Measurements from ENCODE around the gene NDC80.

Gene NDC80

DNA sequence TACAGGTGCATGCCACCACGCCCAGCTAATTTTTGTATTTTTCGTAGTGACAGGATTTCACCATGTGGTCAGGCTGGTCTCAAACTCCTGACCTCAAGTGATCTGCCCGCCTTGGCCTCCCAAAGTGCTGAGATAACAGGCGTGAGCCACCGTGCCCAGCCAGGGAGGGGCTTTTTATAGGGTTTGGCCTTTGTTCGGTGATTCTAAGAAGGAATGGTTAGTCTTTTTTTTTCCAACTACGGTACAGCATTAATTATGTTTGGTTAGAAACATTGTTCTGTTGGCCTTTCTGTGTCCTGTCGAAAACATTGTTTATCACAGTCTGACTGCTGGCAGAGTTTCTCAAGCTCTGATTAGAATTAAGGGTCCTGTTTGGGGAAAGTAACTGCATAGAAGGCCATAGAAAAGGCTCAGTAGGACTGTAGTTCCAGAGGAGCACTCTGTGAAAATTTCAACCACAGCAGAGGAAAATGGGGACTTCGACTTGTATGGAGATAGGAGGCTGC, 64.8 kb downstream of the NDC80 start:
- no peak for DNase-seq (ENCODE audit: low read depth, low spot score)
- no peak overlapping the region for H3K4me3 ChIP-seq (ENCODE audit: low read depth, low read length)
- TF ChIP-seq, protein P1, sequence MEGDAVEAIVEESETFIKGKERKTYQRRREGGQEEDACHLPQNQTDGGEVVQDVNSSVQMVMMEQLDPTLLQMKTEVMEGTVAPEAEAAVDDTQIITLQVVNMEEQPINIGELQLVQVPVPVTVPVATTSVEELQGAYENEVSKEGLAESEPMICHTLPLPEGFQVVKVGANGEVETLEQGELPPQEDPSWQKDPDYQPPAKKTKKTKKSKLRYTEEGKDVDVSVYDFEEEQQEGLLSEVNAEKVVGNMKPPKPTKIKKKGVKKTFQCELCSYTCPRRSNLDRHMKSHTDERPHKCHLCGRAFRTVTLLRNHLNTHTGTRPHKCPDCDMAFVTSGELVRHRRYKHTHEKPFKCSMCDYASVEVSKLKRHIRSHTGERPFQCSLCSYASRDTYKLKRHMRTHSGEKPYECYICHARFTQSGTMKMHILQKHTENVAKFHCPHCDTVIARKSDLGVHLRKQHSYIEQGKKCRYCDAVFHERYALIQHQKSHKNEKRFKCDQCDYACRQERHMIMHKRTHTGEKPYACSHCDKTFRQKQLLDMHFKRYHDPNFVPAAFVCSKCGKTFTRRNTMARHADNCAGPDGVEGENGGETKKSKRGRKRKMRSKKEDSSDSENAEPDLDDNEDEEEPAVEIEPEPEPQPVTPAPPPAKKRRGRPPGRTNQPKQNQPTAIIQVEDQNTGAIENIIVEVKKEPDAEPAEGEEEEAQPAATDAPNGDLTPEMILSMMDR (IDR thresholded peaks at IDR 0.05; ENCODE audit: insufficient read depth, low read length, missing control alignments) = no peak
- ChIA-PET POLR2A (no interaction called here), CTCF (interaction anchor here (2.4 kb wide), 1 partner anchor 9 kb away, joined by 9 read pairs; no protein-coding TSS in a partner anchor)

DNA sequence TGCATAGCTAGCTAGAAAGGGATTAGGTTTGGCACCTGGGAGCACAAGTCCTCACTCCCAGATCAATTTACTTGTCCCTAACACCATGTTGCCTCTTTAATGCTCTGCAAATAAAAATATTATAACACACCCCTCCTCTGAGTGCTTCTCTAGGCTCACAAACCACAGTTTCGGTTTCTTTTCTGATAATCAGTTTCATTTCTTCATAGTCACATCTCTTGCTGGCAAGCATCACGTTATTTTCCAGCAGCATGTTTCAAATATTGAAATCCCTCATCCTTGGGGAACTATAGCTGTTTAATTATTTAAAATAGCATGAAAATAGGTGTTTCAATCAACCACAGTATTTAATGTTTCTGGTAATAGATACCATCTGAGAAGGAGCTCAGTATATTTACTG, 70.3 kb downstream of the NDC80 start:
- TF ChIP-seq, protein P1 (IDR thresholded peaks at IDR 0.05; ENCODE audit: insufficient read depth, low read length, missing control alignments) = no peak
- ChIA-PET POLR2A (no interaction called here), CTCF (interaction anchor here (1.8 kb wide), 1 partner anchor 15 kb away, joined by 5 read pairs; no protein-coding TSS in a partner anchor)
- DNase-seq (ENCODE audit: low read depth, low spot score) = no peak
- no peak overlapping the region for H3K4me3 ChIP-seq (ENCODE audit: low read depth, low read length)

DNA sequence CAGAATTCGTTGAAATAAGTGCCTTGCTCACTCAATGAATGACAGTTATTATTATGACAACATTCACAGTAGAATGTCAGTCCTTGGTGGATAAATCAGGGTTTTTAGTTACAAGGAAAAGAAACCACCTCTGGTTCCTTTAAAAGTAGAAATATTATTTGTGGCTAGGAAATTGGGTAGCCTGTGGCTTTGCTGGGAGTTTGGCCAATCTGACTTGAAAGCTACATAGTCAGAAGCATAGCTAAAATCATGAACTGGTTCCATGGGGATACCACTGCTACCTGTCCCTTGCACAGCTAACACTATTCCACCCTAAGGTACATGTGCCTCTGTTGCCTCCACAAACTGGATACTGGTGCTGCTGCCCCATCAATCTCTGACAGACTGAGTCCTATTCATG, 71.4 kb downstream of the NDC80 start:
- ChIA-PET POLR2A (no interaction called here), CTCF (no interaction called here)
- H3K4me3 ChIP-seq (ENCODE audit: low read depth, low read length) = no peak overlapping the region
- DNase-seq (ENCODE audit: low read depth, low spot score) = no peak
- TF ChIP-seq, protein P1 (IDR thresholded peaks at IDR 0.05; ENCODE audit: insufficient read depth, low read length, missing control alignments) = no peak

DNA sequence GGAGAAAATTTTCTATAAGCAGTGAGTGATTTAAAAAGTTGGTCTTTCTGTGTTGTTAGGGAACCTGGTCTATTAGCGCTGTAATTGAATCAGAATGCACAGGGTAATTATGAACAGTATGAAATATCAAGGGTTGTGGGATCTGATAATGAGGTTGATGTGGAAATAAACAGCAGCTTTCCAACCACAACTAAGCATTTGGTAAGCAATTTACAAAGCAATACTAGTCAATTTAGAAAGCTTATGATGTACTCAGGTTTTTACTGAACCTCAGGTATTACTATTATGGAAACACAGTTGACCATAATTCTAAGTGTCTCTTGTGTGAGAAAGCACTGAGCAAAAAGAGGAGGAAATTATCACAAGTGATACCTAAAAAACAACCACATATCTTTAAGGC, 73.2 kb downstream of the NDC80 start:
- TF ChIP-seq, protein P1 (IDR thresholded peaks at IDR 0.05; ENCODE audit: insufficient read depth, low read length, missing control alignments) = no peak
- H3K4me3 ChIP-seq (ENCODE audit: low read depth, low read length) = no peak overlapping the region
- DNase-seq (ENCODE audit: low read depth, low spot score) = no peak
- CTCF ChIA-PET = no interaction called here
- POLR2A ChIA-PET = no interaction called here

DNA sequence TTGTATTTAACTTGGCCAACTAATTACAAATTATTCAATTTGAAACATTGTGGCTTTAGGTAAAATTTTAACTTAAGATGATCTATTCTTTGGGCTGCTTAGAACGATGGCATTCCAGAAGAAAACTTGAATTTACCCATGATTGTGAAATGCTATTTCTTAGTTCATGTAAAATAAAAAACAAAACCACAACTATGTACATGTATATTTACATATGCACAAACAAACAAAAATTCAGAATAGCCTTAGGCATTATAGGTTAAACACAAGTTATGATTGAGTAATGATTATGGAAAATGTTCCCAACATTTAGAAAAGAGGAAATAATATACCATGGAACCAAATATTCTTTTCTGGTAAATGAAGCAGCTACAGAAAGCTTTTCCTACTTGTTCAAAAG, 80.6 kb downstream of the NDC80 start:
- ChIA-PET CTCF (no interaction called here), POLR2A (no interaction called here)
- no peak for DNase-seq (ENCODE audit: low read depth, low spot score)
- no peak overlapping the region for H3K4me3 ChIP-seq (ENCODE audit: low read depth, low read length)
- TF ChIP-seq, protein P1 (IDR thresholded peaks at IDR 0.05; ENCODE audit: insufficient read depth, low read length, missing control alignments) = no peak

DNA sequence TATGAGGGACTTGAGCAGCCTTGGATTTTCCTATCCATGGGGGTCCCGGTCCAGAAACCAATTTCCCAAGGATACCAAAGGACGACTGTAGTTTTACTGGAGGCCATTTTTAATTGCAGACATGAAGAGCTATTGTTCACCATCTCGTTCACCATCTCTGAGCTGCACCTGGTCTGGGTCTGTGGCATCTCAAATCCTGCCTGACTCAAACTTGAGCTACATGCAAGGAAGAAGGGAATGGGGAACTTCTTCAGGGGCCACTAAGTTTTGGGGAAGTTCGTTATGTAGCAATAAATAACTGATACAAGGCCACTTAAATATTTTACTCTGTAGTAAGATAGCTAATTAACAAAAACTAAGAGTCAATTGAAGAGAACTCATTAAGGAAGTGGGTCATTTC, 82.1 kb downstream of the NDC80 start:
- no peak for DNase-seq (ENCODE audit: low read depth, low spot score)
- H3K4me3 ChIP-seq (ENCODE audit: low read depth, low read length) = no peak overlapping the region
- CTCF ChIA-PET = no interaction called here
- TF ChIP-seq, protein P1 (IDR thresholded peaks at IDR 0.05; ENCODE audit: insufficient read depth, low read length, missing control alignments) = no peak
- POLR2A ChIA-PET = no interaction called here
